IPS DF 4.7 (cell line): ENCODE measurements around the gene NFASC.

Source experiments
- DNase-seq: peaks from one replicate; pipeline ENCODE4 v3.0.0-alpha.2; 2013; ENCODE audit warnings: low spot score; ENCODE audit errors: extremely low read depth

NFASC gene

GRCh38 chr1:204858363-204858821 is 12.3 kb upstream of the NFASC start:
- DNase-seq: no peak

GRCh38 chr1:204859861-204860267 is 10.8 kb upstream of the NFASC start:
- DNase-seq: no peak

GRCh38 chr1:204863024-204863423 is 7.6 kb upstream of the NFASC start:
- no peak for DNase-seq

- no peak for DNase-seq
Measured at GRCh38 chr1:204863730-204864129, 6.9 kb upstream of the NFASC start.

- DNase-seq: no peak
Measured at GRCh38 chr1:204866051-204866596, 4.5 kb upstream of the NFASC start.

- DNase-seq: no peak
Measured at GRCh38 chr1:204867203-204867602, 3.5 kb upstream of the NFASC start.

GRCh38 chr1:204867666-204868339 is 2.9 kb upstream of the NFASC start:
- DNase-seq: no peak

- DNase-seq: no peak
Measured at GRCh38 chr1:204868340-204868700, 2.3 kb upstream of the NFASC start.

- DNase-seq: no peak
Measured at GRCh38 chr1:204869097-204869496, 1.6 kb upstream of the NFASC start.

- DNase-seq: no peak
Measured at GRCh38 chr1:204871405-204872037, 859 bp downstream of the NFASC start.

GRCh38 chr1:204872262-204872881 is 1.7 kb downstream of the NFASC start:
- no peak for DNase-seq

GRCh38 chr1:204873176-204873575 is 2.5 kb downstream of the NFASC start:
- no peak for DNase-seq

- no peak for DNase-seq
Measured at GRCh38 chr1:204873714-204874113, 3.1 kb downstream of the NFASC start.

- DNase-seq: no peak
Measured at GRCh38 chr1:204874274-204874673, 3.6 kb downstream of the NFASC start.

GRCh38 chr1:204875255-204875654 is 4.6 kb downstream of the NFASC start:
- DNase-seq: no peak

- no peak for DNase-seq
Measured at GRCh38 chr1:204878621-204879234, 8.1 kb downstream of the NFASC start.

- no peak for DNase-seq
Measured at GRCh38 chr1:204879351-204879750, 8.7 kb downstream of the NFASC start.

GRCh38 chr1:204880906-204881305 is 10.2 kb downstream of the NFASC start:
- DNase-seq: no peak

GRCh38 chr1:204882479-204882878 is 11.8 kb downstream of the NFASC start:
- no peak for DNase-seq

- DNase-seq: no peak
Measured at GRCh38 chr1:204883405-204883804, 12.7 kb downstream of the NFASC start.

- no peak for DNase-seq
Measured at GRCh38 chr1:204885288-204885711, 14.6 kb downstream of the NFASC start.

- no peak for DNase-seq
Measured at GRCh38 chr1:204885790-204886189, 15.1 kb downstream of the NFASC start.
